Ramos (cell line): ENCODE measurements around the gene EIF3K.

ENCODE experiments used
- in situ Hi-C: fragments of 300-500 bp; cut with MboI; formaldehyde crosslinking; loops from one replicate; pipeline ENCODE4 v1.14.3; 2022; ENCODE audit warnings: low sequenced_read_pairs; ENCODE audit not compliant: unreplicated experiment

The EIF3K gene

GRCh38 chr19:38617283-38617763 lies 1.7 kb upstream of the EIF3K start:
- in situ Hi-C loops, result no loop called here

- in situ Hi-C loops, result no loop called here
Observed at GRCh38 chr19:38617764-38618589, 1.0 kb upstream of the EIF3K start, which contains the start of gene MAP4K1. Gene MAP4K1, minus strand, starts transcription at chr19:38617953. Its CDS starts 58 bp downstream, at chr19:38617895.

GRCh38 chr19:38619361-38620174 lies 580 bp downstream of the EIF3K start:
- in situ Hi-C loops, result no loop called here

- in situ Hi-C loops, result no loop called here
Observed at GRCh38 chr19:38624822-38625221, 5.8 kb downstream of the EIF3K start.

- in situ Hi-C loops, result no loop called here
Observed at GRCh38 chr19:38626401-38626800, 7.4 kb downstream of the EIF3K start.

GRCh38 chr19:38629568-38629967 lies 10.6 kb downstream of the EIF3K start:
- in situ Hi-C loops, result no loop called here

- in situ Hi-C loops, result loop anchor here (5.0 kb wide), 1 partner anchor 84 kb away; no protein-coding TSS in a partner anchor
Observed at GRCh38 chr19:38631301-38631700, 12.3 kb downstream of the EIF3K start.

- in situ Hi-C loops, result loop anchor here (5.0 kb wide), 1 partner anchor 85 kb away; no protein-coding TSS in a partner anchor
Observed at GRCh38 chr19:38631811-38632475, 13.0 kb downstream of the EIF3K start.

- in situ Hi-C loops, result loop anchor here (5.0 kb wide), 1 partner anchor 85 kb away; no protein-coding TSS in a partner anchor
Observed at GRCh38 chr19:38632476-38633213, 13.7 kb downstream of the EIF3K start.

GRCh38 chr19:38634757-38635482 lies 15.9 kb downstream of the EIF3K start:
- in situ Hi-C loops, result loop anchor here (5.0 kb wide), 1 partner anchor 88 kb away; no protein-coding TSS in a partner anchor

GRCh38 chr19:38635483-38636399 lies 16.8 kb downstream of the EIF3K start:
- in situ Hi-C loops, result no loop called here

GRCh38 chr19:38638461-38638860 lies 19.5 kb downstream of the EIF3K start:
- in situ Hi-C loops, result no loop called here

- in situ Hi-C loops, result no loop called here
Observed at GRCh38 chr19:38639679-38640078, 20.7 kb downstream of the EIF3K start.

- in situ Hi-C loops, result no loop called here
Observed at GRCh38 chr19:38640368-38640767, 21.4 kb downstream of the EIF3K start.

- in situ Hi-C loops, result no loop called here
Observed at GRCh38 chr19:38642176-38642575, 23.2 kb downstream of the EIF3K start.

- in situ Hi-C loops, result no loop called here
Observed at GRCh38 chr19:38644719-38645118, 25.7 kb downstream of the EIF3K start.

- in situ Hi-C loops, result no loop called here
Observed at GRCh38 chr19:38647368-38647965, 28.5 kb downstream of the EIF3K start, which contains the start of gene ACTN4. Gene ACTN4, plus strand, starts transcription at chr19:38647649. Its CDS starts 97 bp downstream, at chr19:38647746.
